PC-3 (cell line): ENCODE measurements around the gene TPRA1. TPM values are rescaled to one million over a fixed set of nuclear protein-coding genes. Genes with fewer than 3 reads are reported as not detected.

ENCODE experiments used
- ATAC-seq: fragments of 200-7000 bp; cut with Tn5 transposase; 2 replicates; pipeline ENCODE4 v1.9.1; 2020; ENCODE audit warnings: mild to moderate bottlenecking, moderate library complexity
- BruUV-seq: library from RNA; stranded (reverse); fragments of 400-500 nt; replicated peaks from 2 replicates; lab custom pipeline; 2021; lab: Mats Ljungman, UMichigan
- CTCF ChIA-PET: fragments of 300-600 bp; sonication (Branson Sonifier 250); formaldehyde crosslinking; loops from one replicate; lab custom pipeline; 2022; ENCODE audit warnings: antibody characterized with exemption; lab: Charles Lee
- POLR2A ChIA-PET: fragments of 300-600 bp; sonication (Branson Sonifier 250); formaldehyde crosslinking; loops from one replicate; lab custom pipeline; 2022; ENCODE audit warnings: antibody characterized with exemption; ENCODE audit not compliant: unreplicated experiment; lab: Charles Lee
- DNase-seq: peaks from one replicate; pipeline ENCODE4 v3.0.0-alpha.2; 2015
- H2AFZ ChIP-seq: fragments of 300-600 bp; sonication (generic); 2 replicates; pipeline ENCODE4 v1.6.0; 2016; ENCODE audit warnings: antibody characterized with exemption, low read length
- H3F3A ChIP-seq: fragments of 300-600 bp; sonication (generic); one replicate; pipeline ENCODE4 v1.6.0; 2017; ENCODE audit warnings: antibody characterized with exemption, low read length, control low read depth, mild to moderate bottlenecking; ENCODE audit not compliant: unreplicated experiment
- H3K27ac ChIP-seq: fragments of 300-600 bp; sonication (generic); 2 replicates; pipeline ENCODE4 v1.5.1; 2016; ENCODE audit warnings: mild to moderate bottlenecking, low read length
- H3K27me3 ChIP-seq: fragments of 300-600 bp; sonication (generic); 2 replicates; pipeline ENCODE4 v1.6.1; 2016; ENCODE audit warnings: low read length, mixed read lengths
- H3K36me3 ChIP-seq: fragments of 300-600 bp; sonication (generic); 2 replicates; pipeline ENCODE4 v1.6.1; 2016; ENCODE audit warnings: low read depth, mixed run types, low read length, mixed read lengths
- H3K4me1 ChIP-seq: fragments of 300-600 bp; sonication (generic); 2 replicates; pipeline ENCODE4 v1.5.1; 2016; ENCODE audit warnings: low read length; ENCODE audit not compliant: insufficient read depth
- H3K4me2 ChIP-seq: fragments of 300-600 bp; sonication (generic); 2 replicates; pipeline ENCODE4 v1.6.0; 2016; ENCODE audit warnings: low read length
- H3K4me3 ChIP-seq: fragments of 300-600 bp; sonication (generic); 2 replicates; pipeline ENCODE4 v1.5.1; 2016; ENCODE audit warnings: mild to moderate bottlenecking, low read length, mixed read lengths
- H3K79me2 ChIP-seq: fragments of 300-600 bp; sonication (generic); 2 replicates; pipeline ENCODE4 v1.6.1; 2017; ENCODE audit warnings: low read length, mixed read lengths
- H3K9ac ChIP-seq: fragments of 300-600 bp; sonication (generic); 2 replicates; pipeline ENCODE4 v1.6.0; 2016; ENCODE audit warnings: mild to moderate bottlenecking, low read length
- H3K9me2 ChIP-seq: fragments of 300-600 bp; sonication (generic); replicated peaks from 2 replicates; pipeline ENCODE4 v1.6.1; 2016; ENCODE audit warnings: mixed run types, low read length, mixed read lengths
- H3K9me3 ChIP-seq: fragments of 300-600 bp; sonication (generic); 2 replicates; pipeline ENCODE4 v1.6.1; 2016; ENCODE audit warnings: low read length, mixed read lengths
- H4K20me1 ChIP-seq: fragments of 300-600 bp; sonication (generic); 2 replicates; pipeline ENCODE4 v1.6.1; 2016; ENCODE audit warnings: low read length, mixed read lengths
- CTCF ChIP-seq: fragments of 300-600 bp; sonication (generic); conservative IDR thresholded peaks from 2 replicates; pipeline ENCODE4 v1.5.1; 2017; ENCODE audit warnings: antibody characterized with exemption, low read depth, mild to moderate bottlenecking, low read length
- EZH2 ChIP-seq: fragments of 300-600 bp; sonication (generic); IDR thresholded peaks from one replicate; pipeline ENCODE4 v1.6.1; 2017; ENCODE audit warnings: antibody characterized with exemption, mild to moderate bottlenecking, low read length; ENCODE audit not compliant: unreplicated experiment
- EZH2phosphoT487 ChIP-seq: fragments of 300-600 bp; sonication (generic); IDR thresholded peaks from 2 replicates; pipeline ENCODE4 v1.6.1; 2018; ENCODE audit warnings: mild to moderate bottlenecking, antibody characterized with exemption, low read length, borderline replicate concordance
- intact Hi-C: fragments of 100-400 bp; cut with micrococcal nuclease; formaldehyde crosslinking; loops from 2 replicates; pipeline ENCODE4 v1.9.0; 2023
- total RNA-seq: library from RNA; depleted of rRNA; stranded (reverse); fragments of >200 nt; gene quantifications from 2 replicates; pipeline ENCODE4 v1.2.3, GENCODE V29; 2014

TPRA1 gene
- total RNA-seq, 1 experiment from 2014 or later = 25.7 TPM

- BruUV-seq = no TSS peak
- Histone ChIP-seq H3K9ac (no peak overlapping the region), H3K4me2 (no peak overlapping the region), H3K9me2 (no peaks in the 10 kb centered on the region), H3K27me3 (no peaks in the 10 kb centered on the region), H3K9me3 (no peaks in the 10 kb centered on the region), H2AFZ (no peak overlapping the region), H3K36me3 (peaks cover 44% of the 10 kb centered on the region), H4K20me1 (no peaks in the 10 kb centered on the region), H3K27ac (no peak overlapping the region), H3K4me3 (no peak overlapping the region), H3F3A (no peaks in the 10 kb centered on the region), H3K79me2 (no peaks in the 10 kb centered on the region), H3K4me1 (peaks cover 16% of the 10 kb centered on the region)
- intact Hi-C loops = no loop called here
- ChIA-PET CTCF (no interaction called here), POLR2A (no interaction called here)
- no peak for TF ChIP-seq EZH2phosphoT487
- TF ChIP-seq CTCF = no peak
- no peak for TF ChIP-seq EZH2
- ATAC-seq = no peak
- DNase-seq = no peak
Measured at GRCh38 chr3:127614928-127615589, 24.5 kb upstream of the TPRA1 start.

GRCh38 chr3:127613406-127613805 lies 22.9 kb upstream of the TPRA1 start:
- Histone ChIP-seq H3K36me3 (peaks cover 44% of the 10 kb centered on the region), H3K27ac (no peak overlapping the region), H3K27me3 (no peaks in the 10 kb centered on the region), H3K9me3 (no peaks in the 10 kb centered on the region), H3K4me1 (peaks cover 16% of the 10 kb centered on the region), H3K4me2 (no peak overlapping the region), H4K20me1 (no peaks in the 10 kb centered on the region), H3K4me3 (no peak overlapping the region), H3K79me2 (no peaks in the 10 kb centered on the region), H3K9me2 (no peaks in the 10 kb centered on the region), H3F3A (no peaks in the 10 kb centered on the region), H3K9ac (no peak overlapping the region), H2AFZ (no peak overlapping the region)
- peak; percentile 40 for DNase-seq
- intact Hi-C loops = no loop called here
- ChIA-PET CTCF (no interaction called here), POLR2A (no interaction called here)
- no TSS peak for BruUV-seq
- TF ChIP-seq CTCF (no peak), EZH2 (no peak), EZH2phosphoT487 (no peak)
- ATAC-seq = peak; percentile 64

- ChIA-PET CTCF (no interaction called here), POLR2A (no interaction called here)
- DNase-seq (no peak), ATAC-seq (peak; percentile 12)
- H3K9ac ChIP-seq = no peak overlapping the region
- no peaks in the 10 kb centered on the region for H3K9me3 ChIP-seq
- peaks cover 46% of the 10 kb centered on the region for H3K36me3 ChIP-seq
- intact Hi-C loops = no loop called here
- no peaks in the 10 kb centered on the region for H4K20me1 ChIP-seq
- no peak for TF ChIP-seq CTCF
- no peak for TF ChIP-seq EZH2
- no peak for TF ChIP-seq EZH2phosphoT487
- no peak overlapping the region for H2AFZ ChIP-seq
- H3K9me2 ChIP-seq = no peaks in the 10 kb centered on the region
- no peaks in the 10 kb centered on the region for H3K27me3 ChIP-seq
- no peak overlapping the region for H3K27ac ChIP-seq
- H3K4me3 ChIP-seq = no peak overlapping the region
- H3F3A ChIP-seq = no peaks in the 10 kb centered on the region
- H3K4me2 ChIP-seq = no peak overlapping the region
- H3K4me1 ChIP-seq = peaks cover 16% of the 10 kb centered on the region
- H3K79me2 ChIP-seq = no peaks in the 10 kb centered on the region
- no TSS peak for BruUV-seq
Measured at GRCh38 chr3:127612966-127613365, 22.4 kb upstream of the TPRA1 start.
